Nephron (organoid): ENCODE measurements around the gene FNTB.
A peak's percentile ranks its signal among the peaks of the same experiment; 100 is the strongest.

Source experiments
- H3K27ac Mint-ChIP-seq, 3 experiments: 2 replicates each; pipeline ENCODE4 v1.8.0; 2020; ENCODE audit warnings: mixed read lengths in 3 of 3, mild to moderate bottlenecking in 2 of 3, moderate library complexity in 1 of 3
- H3K27me3 Mint-ChIP-seq: 2 replicates; pipeline ENCODE4 v1.8.0; 2021; ENCODE audit warnings: low read depth, mild to moderate bottlenecking, moderate library complexity, mixed read lengths
- H3K36me3 Mint-ChIP-seq: 2 replicates; pipeline ENCODE4 v1.8.0; 2020; ENCODE audit warnings: low read depth, mixed read lengths
- H3K4me1 Mint-ChIP-seq: 2 replicates; pipeline ENCODE4 v1.8.0; 2020; ENCODE audit warnings: mixed read lengths
- H3K4me3 Mint-ChIP-seq, 3 experiments: 2 replicates each; pipeline ENCODE4 v1.8.0; 2020; ENCODE audit warnings: mild to moderate bottlenecking in 3 of 3, mixed read lengths in 3 of 3, moderate library complexity in 2 of 3
- H3K9me3 Mint-ChIP-seq: 2 replicates; pipeline ENCODE4 v1.8.0; 2020; ENCODE audit warnings: mixed read lengths
- CTCF ChIP-seq, 3 experiments: fragments of 200-600 bp; sonication (generic); IDR thresholded peaks; one replicate each; pipeline ENCODE4 v1.5.0; 2021; ENCODE audit warnings: antibody characterized with exemption in 3 of 3; ENCODE audit not compliant: unreplicated experiment in 3 of 3

Gene FNTB

GRCh38 chr14:65053466-65053865 lies 66.8 kb downstream of the FNTB start:
- Mint-ChIP-seq H3K27me3 (no peaks in the 10 kb centered on the region), H3K36me3 (peaks cover 40% of the 10 kb centered on the region), H3K9me3 (no peaks in the 10 kb centered on the region), H3K27ac (no peak overlapping the region), H3K4me3 (no peak overlapping the region), H3K4me1 (no peaks in the 10 kb centered on the region)
- no peak for TF ChIP-seq CTCF (IDR thresholded peaks at IDR 0.05; ENCODE audit: unreplicated experiment in 3 of 3)

DNA sequence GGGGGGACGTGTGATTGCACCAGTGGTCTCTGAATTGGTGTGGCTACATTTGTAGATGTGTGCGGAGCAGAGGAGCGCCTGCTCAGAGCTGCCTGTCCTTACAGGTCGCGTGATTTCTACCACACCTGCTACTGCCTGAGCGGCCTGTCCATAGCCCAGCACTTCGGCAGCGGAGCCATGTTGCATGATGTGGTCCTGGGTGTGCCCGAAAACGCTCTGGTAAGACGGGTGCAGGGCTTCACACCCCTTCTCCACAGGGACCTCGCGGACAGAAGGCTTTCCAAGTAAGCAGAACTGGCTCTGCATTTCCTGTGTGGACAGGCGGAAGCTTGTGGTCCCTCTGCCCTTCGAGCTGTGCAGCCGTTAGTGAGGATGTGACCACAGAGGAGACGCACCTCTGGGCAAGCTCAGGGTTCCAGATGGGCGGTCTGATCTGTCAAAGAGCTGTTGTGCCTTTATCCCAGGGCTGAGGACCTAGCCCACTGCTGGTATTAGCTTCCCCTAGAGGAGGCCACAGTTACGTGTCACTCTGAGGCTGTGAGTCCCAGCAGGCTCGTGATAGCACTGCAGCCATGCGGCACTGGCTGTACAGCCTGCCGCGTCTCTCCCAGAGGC lies 67.9 kb downstream of the FNTB start:
- peaks cover 51% of the 10 kb centered on the region for H3K36me3 Mint-ChIP-seq

DNA sequence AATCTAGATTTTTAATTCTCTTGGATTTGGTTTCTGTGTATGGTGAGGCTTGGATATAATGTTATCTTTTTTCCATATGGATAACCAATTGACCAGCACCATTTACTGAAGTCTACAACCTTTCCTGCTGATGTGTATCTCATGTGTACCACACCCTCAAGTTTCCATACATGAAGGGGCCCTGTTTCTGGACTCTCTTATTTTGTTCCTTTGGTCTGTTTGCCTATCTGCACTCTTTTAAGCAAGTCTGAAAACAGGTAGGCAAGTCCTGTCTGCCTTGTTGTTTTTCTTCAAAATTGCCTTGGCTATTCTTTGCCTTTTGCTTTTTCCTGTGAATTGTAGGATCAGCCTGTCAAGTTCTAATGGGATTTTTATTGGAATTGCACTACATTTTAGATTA lies 71.0 kb downstream of the FNTB start:
- H3K4me1 Mint-ChIP-seq = peaks cover 4% of the 10 kb centered on the region
- H3K27me3 Mint-ChIP-seq = no peaks in the 10 kb centered on the region
- H3K9me3 Mint-ChIP-seq = no peaks in the 10 kb centered on the region
- no peak overlapping the region for H3K4me3 Mint-ChIP-seq
- H3K27ac Mint-ChIP-seq = no peak overlapping the region
- peaks cover 64% of the 10 kb centered on the region for H3K36me3 Mint-ChIP-seq
- TF ChIP-seq CTCF (IDR thresholded peaks at IDR 0.05; ENCODE audit: unreplicated experiment in 3 of 3) = no peak

More for the DNA sequence above, 67.9 kb downstream of the FNTB start:
- H3K4me3 Mint-ChIP-seq = no peak overlapping the region
- H3K4me1 Mint-ChIP-seq = no peaks in the 10 kb centered on the region
- no peaks in the 10 kb centered on the region for H3K9me3 Mint-ChIP-seq
- no peaks in the 10 kb centered on the region for H3K27me3 Mint-ChIP-seq
- no peak overlapping the region for H3K27ac Mint-ChIP-seq
- TF ChIP-seq CTCF (IDR thresholded peaks at IDR 0.05; ENCODE audit: unreplicated experiment in 3 of 3) = no peak

GRCh38 chr14:65062096-65063075 lies 75.7 kb downstream of the FNTB start:
- Mint-ChIP-seq H3K9me3 (no peaks in the 10 kb centered on the region), H3K4me3 (no peak overlapping the region), H3K36me3 (peaks cover 82% of the 10 kb centered on the region), H3K27ac (peak overlapping the region in 1 of 3 experiments; percentile 41), H3K27me3 (no peaks in the 10 kb centered on the region), H3K4me1 (peaks cover 4% of the 10 kb centered on the region)
- TF ChIP-seq CTCF (IDR thresholded peaks at IDR 0.05; ENCODE audit: unreplicated experiment in 3 of 3) = no peak

DNA sequence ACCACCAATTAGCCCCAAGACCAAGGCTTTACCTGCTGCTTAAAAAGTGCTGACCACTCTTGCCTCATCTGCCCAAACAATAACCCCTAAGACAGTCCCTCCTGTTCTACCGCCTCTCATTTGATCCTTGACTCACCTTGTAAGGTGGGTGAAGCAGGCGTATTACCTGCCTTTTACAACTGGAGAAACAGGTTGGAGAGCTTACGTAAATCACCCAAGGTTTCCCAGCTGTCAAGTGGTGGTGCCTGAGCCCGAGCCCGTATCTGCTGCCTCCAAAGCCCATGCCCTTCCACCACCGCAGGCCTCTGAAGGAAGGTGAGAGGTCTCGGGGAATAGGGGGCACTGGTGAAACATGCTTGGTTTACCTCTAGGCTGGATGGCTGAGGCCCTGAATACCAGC lies 79.0 kb downstream of the FNTB start:
- H3K9me3 Mint-ChIP-seq = no peaks in the 10 kb centered on the region
- no peaks in the 10 kb centered on the region for H3K27me3 Mint-ChIP-seq
- H3K4me3 Mint-ChIP-seq = no peak overlapping the region
- no peak overlapping the region for H3K27ac Mint-ChIP-seq
- TF ChIP-seq CTCF (IDR thresholded peaks at IDR 0.05; ENCODE audit: unreplicated experiment in 3 of 3) = no peak
- peaks cover 11% of the 10 kb centered on the region for H3K4me1 Mint-ChIP-seq
- H3K36me3 Mint-ChIP-seq = peaks cover 74% of the 10 kb centered on the region
